A673 (cell line): ENCODE data around the gene EPHB2.

Experiments
- CTCF ChIP-seq: fragments of 300-800, 200-600 bp; sonication (generic); conservative IDR thresholded peaks from 2 replicates; pipeline ENCODE4 v1.5.1; 2017; ENCODE audit warnings: low read depth, mild to moderate bottlenecking, antibody characterized with exemption, low read length, moderate library complexity, mixed read lengths
- EZH2 ChIP-seq: fragments of 200-600 bp; sonication (generic); IDR thresholded peaks from 2 replicates; pipeline ENCODE4 v1.6.1; 2017; ENCODE audit warnings: borderline replicate concordance, low read depth, mild to moderate bottlenecking, mixed read lengths, antibody characterized with exemption, low read length; ENCODE audit not compliant: poor library complexity, severe bottlenecking

- no peak for TF ChIP-seq CTCF
- TF ChIP-seq EZH2 = no peak
Measured at GRCh38 chr1:22662986-22663408, 47.6 kb upstream of the EPHB2 start.
